Stimulated activated CD8-positive, alpha-beta memory T cell treated with anti-CD3 and anti-CD28 coated beads, Interleukin-12 subunit alpha, Interleukin-12 subunit beta, amount 100 ng/mL, for 24 hours (primary cell): ENCODE data around the gene NFATC4.
"Not testable (repeated sequence)": the region's sequence is repeated elsewhere in the genome, so short reads cannot be mapped to it uniquely, and the experiment has no call there.

Experiments used
- DNase-seq: peaks from one replicate; pipeline ENCODE4 v3.0.0-alpha.2; 2020; ENCODE audit errors: extremely low read depth

NFATC4 gene

GRCh38 chr14:24367514-24368211, at the start of gene NFATC4:
NFATC4 (plus strand) TSS chr14:24368184; CDS start chr14:24368341, 157 bp downstream.
- DNase-seq: no peak

DNA sequence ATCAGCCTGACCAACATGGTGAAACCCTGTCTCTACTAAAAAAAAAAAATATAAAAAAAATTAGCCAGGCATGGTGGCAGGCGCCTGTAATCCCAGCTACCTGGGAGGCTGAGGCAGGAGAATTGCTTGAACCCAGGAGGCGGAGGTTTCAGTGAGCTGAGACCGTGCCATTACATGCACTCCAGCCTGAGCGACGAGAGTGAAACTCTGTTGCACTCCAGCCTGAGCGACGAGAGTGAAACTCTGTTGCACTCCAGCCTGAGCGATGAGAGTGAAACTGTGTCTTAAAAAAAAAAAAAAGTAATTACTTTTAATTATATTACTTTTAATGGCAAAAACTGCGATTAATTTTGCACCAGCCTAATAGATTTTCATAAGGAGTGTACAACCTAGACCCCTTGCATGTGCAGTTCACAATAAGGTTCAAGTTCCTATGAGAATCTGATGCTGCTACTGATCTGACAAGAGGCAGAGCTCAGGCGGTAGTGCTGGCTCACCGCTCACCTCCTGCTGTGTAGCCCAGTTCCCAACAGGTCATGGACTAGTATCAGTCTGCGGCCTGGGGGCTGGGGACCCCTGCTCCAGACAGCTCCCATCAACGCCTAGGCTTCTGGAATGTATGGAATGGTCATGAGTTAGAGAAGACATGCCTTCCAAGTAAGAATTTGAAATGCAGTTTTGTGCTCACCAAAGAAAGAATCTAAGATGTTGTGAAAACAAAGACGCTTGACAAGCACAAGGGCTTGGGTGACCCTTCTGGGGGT, 46.6 kb upstream of the NFATC4 start:
- DNase-seq: no peak

- no peak for DNase-seq
Measured at GRCh38 chr14:24322672-24323071, 45.3 kb upstream of the NFATC4 start.

GRCh38 chr14:24323341-24323740, 44.6 kb upstream of the NFATC4 start:
- DNase-seq: no peak

DNA sequence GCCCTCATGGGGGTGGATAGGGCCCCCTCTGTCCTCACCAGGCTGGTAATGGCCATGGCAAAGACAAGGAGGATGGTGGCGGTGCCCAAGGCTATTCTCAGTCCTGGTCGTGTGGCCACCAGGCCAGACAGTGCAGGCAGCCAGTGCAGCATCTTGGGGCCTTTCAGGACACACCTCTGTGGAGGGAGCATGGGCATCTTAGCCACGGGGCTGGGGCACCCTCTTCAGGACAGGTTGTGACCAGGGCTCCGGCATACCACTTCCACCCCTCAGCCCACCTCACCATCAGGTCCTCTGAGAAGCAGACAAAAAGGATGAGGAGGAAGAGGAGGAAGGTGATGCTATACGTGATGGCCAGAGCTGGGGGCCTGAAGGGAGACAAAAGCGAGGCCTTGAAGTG, 44.0 kb upstream of the NFATC4 start:
- DNase-seq: no peak

DNA sequence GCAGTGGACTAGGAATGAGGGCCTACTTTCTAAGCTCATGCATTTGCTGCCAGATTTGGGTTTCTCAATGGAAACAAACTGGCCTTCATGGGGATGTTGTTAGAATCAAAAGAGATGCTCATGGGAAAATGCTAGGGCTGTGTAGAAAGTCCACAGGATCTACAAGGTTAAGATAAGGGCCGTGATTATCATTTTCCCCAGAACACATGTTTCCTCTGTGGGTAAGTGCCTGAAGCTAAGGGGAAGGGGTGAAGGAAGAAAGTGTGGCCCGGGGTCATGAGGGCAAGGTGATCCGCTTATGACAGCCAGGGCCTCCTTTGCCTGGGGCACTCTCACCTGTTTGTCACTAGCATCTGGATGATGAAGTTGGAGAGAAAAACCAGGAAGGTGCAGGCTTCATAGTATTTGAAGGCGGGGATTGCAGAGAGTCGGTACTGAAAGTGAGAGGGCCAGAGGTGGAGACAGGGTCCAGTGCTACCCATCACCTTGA, 42.9 kb upstream of the NFATC4 start:
- DNase-seq: no peak

GRCh38 chr14:24325963-24326362, 42.0 kb upstream of the NFATC4 start:
- no peak for DNase-seq

GRCh38 chr14:24327303-24327702, 40.7 kb upstream of the NFATC4 start:
- DNase-seq: no peak

DNA sequence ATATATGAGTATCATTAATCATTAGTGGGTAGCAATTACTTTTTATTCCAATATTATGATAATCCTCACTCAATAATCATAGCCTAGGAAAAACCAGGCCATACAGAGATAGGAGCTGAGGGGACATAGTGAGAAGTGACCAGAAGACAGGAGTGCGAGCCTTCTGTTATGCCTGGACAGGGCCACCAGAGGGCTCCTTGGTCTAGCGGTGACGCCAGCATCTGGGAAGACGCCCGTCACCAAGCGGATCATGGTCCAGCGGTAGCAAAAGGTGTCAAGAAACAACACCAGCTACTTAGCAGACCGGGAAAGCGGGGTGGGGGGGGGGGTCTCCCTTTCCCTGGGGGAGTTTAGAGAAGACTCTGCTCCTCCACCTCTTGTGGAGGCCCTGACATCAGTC, 40.1 kb upstream of the NFATC4 start:
- DNase-seq: not testable (repeated sequence)

DNA sequence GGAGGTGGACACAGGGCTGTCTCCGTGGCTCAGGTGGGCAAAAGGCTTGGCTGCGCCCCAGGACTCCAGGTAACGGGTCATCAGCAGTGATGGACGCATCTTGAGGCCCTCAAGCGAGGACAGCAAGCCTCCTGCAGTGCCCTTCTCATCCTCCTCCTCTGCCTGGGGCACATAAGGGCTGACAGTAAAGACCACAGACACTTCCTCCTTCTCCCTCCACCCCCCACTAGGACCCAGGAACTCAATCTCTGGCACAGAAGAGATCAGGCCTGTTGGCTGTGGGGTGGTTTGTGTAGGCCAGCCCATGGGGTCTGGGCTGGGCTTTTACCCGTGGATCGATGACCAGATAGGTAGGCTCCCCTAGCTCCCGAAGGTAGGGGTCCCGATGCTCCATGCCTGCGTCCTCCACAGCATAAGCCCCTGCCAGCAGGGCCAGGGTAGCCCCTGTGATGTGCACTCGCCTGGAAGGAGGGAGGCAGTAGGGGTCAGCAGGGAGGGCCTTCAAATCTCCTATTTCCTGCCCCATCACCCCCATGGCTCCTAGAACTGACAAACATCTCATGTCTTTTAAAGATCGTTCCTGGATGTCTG, 38.8 kb upstream of the NFATC4 start:
- no peak for DNase-seq

- no peak for DNase-seq
Measured at GRCh38 chr14:24329736-24330135, 38.2 kb upstream of the NFATC4 start.

- DNase-seq: no peak
Measured at GRCh38 chr14:24330973-24331674, 36.9 kb upstream of the NFATC4 start.

GRCh38 chr14:24331731-24332267, 36.2 kb upstream of the NFATC4 start:
- DNase-seq: no peak

- peak; percentile 49 for DNase-seq
Measured at GRCh38 chr14:24332268-24332993, 35.6 kb upstream of the NFATC4 start.

DNA sequence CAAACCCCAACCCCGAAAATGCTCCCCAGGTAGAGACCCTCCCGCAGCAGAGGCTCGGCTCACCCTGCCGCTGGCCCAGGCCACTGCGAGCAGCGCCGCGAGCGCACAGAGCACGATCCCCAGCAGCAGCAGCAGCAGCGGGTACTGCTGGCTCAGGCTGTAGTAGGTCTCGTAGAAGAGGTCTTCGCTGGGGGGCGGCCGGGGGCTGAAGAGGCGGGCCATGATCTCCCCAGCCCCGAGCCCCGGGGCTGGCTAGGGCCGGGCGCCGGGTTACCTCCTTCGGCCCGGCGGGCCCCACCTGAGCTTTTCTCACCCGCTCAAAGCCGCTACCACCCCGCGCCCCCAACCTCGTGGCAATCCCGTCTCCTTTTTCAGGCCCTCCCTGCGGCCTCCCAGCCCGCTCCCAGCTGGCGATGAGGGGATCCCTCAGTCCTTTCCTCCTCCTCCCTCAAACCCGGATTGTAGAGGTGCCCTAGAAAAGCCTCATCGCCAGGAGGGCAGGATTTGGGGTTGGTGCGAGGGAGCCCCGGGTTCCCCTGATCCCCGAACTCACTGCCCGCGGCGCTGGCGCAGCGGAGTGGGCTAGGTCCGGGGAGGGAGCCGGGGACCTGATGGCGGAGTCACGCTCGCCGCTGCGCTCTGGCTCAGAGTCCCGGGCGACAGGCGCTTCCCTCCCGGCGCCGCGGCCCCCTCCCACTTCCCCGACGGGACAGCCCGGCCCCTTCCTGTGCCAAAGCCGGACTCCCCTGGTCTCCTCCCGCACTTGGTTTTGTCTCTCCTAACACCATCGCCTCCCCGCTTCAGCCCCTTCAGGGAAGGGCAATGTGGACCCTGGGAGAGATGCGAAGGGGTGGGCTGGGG, 33.3 kb upstream of the NFATC4 start, which contains the start of gene ADCY4:
ADCY4 (minus strand) TSS at position 641 of the 861 bp plus-strand sequence; CDS start at position 222, 419 bp downstream.
- no peak for DNase-seq

DNA sequence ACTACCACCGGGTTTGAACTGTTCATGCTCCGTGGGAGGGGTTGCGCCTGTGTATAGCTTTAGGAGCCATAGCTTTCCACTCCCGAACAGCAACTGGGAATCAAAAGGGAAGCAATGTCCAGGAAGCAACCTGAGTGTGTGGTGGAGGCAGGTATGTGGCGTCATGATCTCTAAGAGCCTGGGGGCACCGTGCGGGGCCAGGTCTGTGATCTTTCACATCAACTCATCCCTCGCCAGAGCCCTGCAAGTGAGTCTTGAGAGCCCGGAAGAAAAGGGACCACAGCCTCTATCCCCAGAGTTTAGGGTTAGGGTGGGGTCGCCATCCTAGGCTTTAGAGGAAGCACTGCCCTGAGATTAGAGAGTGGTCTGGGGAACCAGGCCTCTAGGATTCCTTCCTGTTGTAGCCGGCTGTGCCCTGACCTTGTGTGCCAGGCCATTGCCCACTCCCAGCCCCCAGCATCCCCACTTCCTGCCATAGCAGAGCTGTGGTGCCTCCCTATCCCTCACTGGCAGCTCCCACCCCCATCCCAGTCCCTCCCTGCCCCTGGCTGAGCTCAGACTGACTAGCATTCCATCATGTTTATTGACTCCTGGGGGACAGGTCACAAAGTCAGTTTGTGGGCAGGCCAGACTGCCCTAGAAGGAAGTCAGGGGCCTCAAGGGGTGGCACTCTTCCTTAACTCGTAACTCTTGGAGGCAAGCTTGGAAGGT, 32.4 kb upstream of the NFATC4 start:
- DNase-seq: no peak

DNA sequence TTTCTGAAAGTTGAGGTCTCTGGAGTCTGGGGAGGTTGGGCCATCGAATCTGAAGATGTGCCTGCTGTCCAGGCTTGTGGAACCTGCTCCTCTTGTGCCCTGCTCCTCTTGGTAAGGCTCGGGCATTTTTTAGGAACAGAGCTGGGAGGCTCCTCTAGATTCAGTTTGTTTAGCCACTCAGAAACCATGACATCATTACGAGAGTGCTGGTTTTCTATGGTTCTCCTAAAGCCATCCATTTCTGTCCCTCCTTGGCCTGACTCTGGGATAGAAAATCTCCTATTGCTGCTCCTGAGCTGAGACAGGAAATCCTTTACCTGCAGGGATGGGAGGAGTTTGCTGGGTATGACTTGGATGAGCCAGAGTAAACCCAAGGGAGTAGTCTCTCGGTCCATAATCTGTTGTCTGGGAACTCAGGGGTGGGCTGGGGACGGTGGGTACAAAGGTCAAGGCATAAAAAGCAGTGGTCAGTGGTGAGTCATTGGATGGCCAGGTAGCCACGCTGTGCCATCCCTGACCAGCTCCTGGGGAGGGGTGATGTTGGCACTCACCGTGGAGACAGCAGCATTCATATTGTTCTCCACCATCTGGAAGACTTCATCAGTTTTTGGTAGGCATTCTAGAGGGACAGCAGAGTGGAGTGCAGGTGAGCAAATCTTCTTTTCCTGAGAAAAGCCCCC, 30.7 kb upstream of the NFATC4 start:
- no peak for DNase-seq

GRCh38 chr14:24337824-24338175, 30.2 kb upstream of the NFATC4 start:
- DNase-seq: no peak

GRCh38 chr14:24338843-24339242, 29.1 kb upstream of the NFATC4 start:
- no peak for DNase-seq
